Measurements from ENCODE around the gene ARFGAP1.
"Not testable (repeated sequence)": the region's sequence is repeated elsewhere in the genome, so short reads cannot be mapped to it uniquely, and the experiment has no call there.

The ARFGAP1 gene

DNA sequence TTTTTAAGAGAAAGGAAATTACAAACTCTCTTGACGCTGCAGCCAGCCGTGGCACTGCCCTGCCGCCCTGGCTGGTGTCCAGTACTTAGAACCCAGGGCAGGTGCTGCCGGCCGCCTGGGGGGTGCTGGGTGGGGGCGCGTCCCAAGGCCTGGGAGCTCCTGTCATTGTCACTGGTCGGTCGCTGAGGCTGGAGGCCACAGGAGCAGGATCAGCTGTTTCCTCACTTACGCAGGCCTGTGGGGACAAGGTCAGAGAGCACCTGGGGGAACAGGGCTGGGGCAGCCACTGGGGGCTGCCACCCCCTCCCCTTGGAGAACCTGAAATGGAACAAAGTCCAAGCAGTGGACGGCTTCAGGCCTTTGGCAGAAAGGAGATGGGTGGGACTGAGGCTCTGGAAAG, 31.3 kb upstream of the ARFGAP1 start:
- peak; percentile 30 for DNase-seq

DNA sequence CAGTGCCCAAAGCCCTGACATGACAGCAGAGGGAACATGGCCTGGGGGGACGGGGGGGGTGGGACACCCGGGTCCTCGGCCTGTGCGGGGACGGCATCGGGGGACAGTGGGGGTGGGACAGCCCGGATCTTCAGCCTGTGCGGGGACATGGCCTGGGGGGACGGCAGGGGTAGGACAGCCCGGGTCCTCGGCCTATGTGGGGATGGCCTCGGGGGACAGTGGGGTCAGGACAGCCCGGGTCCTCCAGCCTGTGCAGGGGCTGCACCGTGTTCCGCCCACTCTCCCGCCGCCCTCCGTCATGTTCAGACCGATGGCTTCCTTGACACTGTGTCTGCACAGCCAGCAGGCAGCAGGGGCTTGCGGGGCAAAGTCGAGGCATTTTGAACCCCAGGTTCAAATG, 29.9 kb upstream of the ARFGAP1 start:
- no peak for DNase-seq

DNA sequence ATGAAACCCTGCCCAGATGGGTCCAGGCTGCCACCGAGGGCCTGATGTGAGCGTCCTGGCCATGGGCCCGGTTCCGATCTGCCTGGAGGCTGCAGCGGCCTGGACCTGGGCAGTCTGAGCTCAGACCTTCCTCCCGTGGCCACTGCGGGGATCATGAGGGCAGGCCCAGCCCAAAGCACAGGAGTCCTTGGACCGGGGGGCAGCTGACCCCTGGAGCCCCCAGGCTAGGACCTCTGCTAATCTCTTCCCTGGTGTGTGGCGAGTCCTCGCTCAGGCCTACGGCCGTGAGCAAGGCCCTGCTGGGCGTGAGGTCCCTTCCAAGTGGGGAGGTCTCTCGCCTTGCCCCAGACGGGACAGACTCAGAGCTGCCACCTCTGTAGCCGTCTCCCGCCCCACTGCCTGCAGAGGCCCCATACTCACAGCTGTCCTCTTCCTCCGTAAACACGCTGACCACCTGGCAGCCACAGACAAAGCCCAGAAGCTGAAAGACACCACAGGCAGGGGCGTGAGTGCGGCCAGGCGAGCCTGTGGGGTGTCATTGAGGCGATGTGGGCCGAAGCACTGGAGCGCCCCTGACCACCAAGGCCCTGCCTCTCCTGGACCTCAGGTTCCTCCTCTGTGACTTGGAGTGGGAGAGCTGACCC, 28.9 kb upstream of the ARFGAP1 start:
- no peak for DNase-seq

DNA sequence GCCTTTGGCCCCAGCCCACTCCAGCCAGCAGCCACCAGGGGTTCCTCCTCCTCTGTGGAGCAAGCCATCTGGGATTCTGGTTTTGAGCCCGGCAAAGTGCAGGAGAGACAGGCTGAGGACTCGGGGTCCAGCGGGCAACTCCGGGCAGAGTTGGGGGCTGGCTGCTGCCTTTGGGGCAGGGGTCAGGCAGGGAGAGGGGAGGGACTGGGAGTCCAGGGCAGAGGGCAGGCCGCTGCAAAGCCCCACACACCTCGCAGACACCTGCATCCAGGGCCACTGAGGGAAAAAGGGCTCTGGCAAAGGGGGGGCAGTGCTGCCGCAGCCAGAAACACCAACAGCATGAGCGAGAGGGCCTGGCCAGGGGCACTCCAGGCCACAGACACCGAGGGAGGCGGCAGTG, 28.1 kb upstream of the ARFGAP1 start:
- no peak for DNase-seq

- no peak for DNase-seq
Observed at GRCh38 chr20:63246490-63247288, 25.9 kb upstream of the ARFGAP1 start.

GRCh38 chr20:63247671-63248228, 24.9 kb upstream of the ARFGAP1 start:
- no peak for DNase-seq

DNA sequence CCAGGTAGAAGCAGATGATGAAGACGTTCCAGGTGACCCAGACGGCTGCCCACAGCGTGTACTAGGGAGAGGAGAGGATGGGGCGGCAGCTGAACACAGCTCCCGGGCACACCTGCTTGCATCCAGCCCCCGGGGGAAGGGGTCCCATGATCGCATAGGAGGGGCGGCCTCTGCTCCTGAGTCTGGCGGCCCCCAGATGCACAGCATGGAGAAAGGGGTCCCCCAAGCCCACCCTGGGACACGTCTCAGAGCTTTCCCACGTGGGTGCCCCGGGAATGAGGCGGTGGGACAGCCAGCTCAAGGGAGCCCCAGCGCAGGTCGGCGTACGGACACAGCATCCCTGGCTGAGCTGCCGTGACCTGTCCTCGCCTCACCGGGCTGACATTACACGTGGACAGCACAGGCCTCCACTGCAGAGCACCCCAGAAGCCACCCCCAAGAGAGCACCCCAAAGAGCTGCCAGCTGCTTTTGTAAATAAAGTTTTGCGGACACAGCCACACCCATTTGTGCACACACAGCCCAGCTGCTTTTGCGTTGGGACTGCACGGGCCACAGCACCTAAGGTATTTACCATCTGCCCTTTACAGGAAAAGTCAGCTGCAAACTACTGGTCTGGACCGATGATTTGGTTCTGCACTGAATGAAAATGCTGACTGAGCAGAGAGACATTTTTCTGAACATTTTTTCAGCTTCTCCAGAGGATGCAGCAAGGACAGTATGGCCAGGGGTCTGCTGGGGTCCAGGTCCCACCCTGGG, 23.6 kb upstream of the ARFGAP1 start:
- no peak for DNase-seq

- no peak for DNase-seq
Observed at GRCh38 chr20:63249891-63250290, 22.7 kb upstream of the ARFGAP1 start.

DNA sequence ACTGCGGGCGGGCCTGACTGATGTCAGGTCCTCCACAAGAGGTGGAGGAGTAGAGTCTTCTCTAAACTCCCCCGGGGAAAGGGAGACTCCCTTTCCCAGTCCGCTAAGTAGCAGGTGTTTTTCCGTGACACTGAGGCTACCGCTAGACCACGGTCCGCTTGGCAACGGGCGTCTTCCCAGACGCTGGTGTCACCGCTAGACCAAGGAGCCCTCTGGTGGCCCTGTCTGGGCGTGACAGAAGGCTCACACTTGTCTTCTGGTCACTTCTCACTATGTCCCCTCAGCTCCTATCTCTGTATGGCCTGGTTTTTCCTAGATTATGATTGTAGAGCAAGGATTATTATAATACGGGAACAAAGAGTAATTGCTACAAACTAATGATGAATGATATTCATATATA, 21.3 kb upstream of the ARFGAP1 start:
- DNase-seq: not testable (repeated sequence)

DNA sequence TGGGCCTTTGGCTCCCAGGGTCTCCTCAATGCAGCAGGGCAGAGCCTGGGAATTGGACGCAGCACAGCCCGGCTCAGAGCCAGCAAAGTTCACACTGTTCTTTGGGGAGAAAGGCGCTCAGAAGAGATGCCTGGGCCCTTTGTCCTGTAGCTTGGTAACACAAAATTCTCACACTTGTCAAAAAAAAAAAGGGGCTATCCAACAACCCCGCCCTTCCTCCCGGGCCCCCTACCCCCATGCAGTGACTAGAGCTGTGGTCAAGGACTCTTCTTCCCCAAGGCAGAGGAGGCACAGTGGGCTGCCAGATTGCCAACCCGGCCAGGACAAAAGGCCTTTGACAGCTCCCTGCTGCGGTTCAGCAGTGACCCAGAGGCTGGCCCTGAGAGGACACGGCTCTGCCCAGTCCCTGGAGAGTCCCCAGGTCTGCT, 20.3 kb upstream of the ARFGAP1 start:
- no peak for DNase-seq

DNA sequence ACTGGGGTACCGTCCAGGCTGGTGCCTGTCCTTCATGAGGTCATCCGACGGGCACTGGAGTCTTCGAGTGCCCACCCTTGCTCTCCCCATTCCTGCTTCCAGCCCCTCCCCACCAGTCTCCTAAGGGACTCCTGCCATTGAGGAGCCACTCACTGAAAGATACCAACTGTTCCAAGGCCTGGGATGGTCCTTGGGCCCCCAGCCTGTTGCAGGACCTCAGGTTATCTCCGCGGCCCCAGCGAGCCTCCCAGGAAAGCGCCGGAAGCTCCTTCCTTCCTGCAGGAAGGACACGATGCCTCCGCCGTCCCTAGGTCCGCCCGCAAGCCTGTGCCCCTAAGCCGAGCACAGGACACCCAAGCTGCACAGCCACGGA, 19.6 kb upstream of the ARFGAP1 start:
- no peak for DNase-seq

DNA sequence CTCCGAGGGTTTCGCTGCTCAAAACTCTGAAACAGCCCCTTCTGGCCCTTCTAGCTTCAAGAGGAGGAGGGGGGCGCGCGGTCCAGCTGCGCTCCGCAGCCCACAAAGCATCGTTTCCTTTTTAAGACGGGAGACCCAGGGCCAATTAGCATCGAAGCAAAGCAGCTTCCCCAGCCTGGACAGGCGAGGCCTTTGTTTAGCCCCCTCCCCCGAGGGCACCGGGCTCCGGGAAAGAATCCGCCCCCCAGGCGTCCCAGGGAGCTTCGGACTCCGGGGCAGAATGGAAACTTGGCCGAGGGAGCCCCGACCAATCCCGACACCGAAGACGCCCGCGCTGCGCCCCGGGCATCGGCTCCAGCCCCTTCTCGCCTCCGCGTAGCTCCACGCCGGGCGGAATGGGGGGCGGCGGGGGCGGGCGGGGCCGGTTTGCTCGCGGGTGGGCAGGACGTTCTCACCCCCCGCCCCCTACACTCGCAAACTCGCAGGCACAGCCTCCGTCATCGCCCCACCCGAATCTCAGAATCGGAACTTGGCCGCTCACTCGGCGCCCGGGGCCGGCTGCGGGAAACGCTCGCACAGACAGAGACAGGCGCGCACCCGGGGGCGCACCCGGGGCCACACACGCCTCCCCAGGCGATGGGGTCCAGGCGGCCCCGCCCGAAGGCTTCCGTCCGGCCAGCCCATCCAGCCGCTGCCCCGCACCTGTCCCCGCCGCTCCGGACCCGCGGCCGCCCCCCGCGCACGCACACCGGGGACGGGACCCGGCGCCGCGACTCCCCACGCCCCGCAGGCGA, 19.0 kb upstream of the ARFGAP1 start:
- no peak for DNase-seq

GRCh38 chr20:63254232-63254605, 18.4 kb upstream of the ARFGAP1 start, which contains the start of gene NKAIN4:
TSS of gene NKAIN4 (minus strand) at chr20:63254463. CDS start at chr20:63254450, 13 bp downstream.
- no peak for DNase-seq

DNA sequence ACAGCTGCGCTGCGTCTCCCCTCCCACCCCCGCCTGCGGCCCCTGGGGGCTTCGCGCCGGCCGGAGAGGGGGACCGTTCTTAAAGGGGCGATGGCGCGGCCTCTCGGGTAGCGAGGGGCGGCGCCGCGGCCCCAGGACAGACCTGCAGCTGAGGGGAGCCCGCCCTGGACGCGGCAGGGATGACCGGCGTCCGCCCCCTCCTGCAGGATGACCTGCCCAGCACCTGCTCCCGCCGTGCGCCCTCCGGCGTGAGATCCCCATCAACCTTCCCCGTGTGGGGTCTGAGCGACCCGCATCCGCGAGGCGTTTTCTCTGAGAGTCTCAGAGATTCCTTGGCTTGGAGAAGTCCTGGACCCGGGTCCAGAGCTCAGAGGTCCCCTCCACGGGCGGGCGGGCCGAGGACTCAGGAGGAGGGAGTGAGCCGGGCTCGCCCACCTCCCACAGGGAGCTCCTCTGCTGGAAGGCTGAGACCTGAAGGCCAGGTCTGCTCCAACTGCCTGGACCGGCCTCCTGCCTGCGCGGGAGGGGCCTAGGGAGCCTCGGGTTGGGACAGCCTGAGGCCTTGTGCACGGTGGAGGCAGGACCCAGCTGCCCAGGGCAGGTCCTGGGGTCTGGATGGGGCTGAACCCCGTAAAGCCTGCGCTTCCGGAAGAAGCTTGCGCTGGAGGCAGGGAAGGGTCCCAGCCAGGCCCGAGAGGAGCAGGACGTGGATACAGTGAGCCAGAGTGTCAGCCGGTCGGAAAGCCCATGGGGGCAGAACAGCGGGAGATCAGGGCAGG, 17.8 kb upstream of the ARFGAP1 start:
- DNase-seq: no peak

- no peak for DNase-seq
Observed at GRCh38 chr20:63255931-63256704, 16.5 kb upstream of the ARFGAP1 start.

DNA sequence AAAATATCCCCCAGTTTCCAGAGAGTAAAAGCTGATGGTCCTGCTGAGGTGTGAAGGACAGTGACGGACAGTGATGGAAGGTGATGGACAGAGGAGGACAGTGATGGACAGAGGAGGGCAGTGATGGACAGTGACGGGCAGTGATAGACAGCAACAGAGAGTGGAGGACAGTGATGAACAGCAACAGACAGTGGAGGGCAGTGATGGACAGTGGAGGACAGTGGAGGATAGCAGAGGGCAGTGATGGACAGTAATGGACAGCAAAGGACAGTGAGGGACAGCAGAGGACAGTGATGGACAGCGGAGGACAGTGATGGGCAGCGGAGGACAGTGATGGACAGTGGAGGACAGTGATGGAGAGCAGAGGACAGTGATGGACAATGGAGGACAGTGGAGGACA, 15.7 kb upstream of the ARFGAP1 start:
- DNase-seq: no peak

GRCh38 chr20:63257629-63258028, 15.0 kb upstream of the ARFGAP1 start:
- DNase-seq: no peak

- DNase-seq: no peak
Observed at GRCh38 chr20:63258781-63259180, 13.8 kb upstream of the ARFGAP1 start.

GRCh38 chr20:63259734-63260460, 12.7 kb upstream of the ARFGAP1 start:
- DNase-seq: no peak

- DNase-seq: no peak
Observed at GRCh38 chr20:63260521-63260920, 12.1 kb upstream of the ARFGAP1 start.
